HAP-1 (cell line): Measurements from ENCODE around the gene DKKL1.

Source experiments
- DNase-seq, 2 experiments: peaks; one replicate each; pipeline ENCODE4 v3.0.0-alpha.2; 2016 to 2020; ENCODE audit warnings: low spot score in 2 of 2
- H3K27me3 ChIP-seq: fragments of 250-450 bp; sonication (Bioruptor Pico); 2 replicates; pipeline ENCODE4 v1.5.1; 2020; ENCODE audit warnings: low read depth, mild to moderate bottlenecking, moderate library complexity
- H3K36me3 ChIP-seq: fragments of 250-450 bp; sonication (Bioruptor Pico); replicated peaks from 2 replicates; pipeline ENCODE4 v1.5.1; 2020; ENCODE audit warnings: mild to moderate bottlenecking
- H3K4me1 ChIP-seq: fragments of 250-450 bp; sonication (Bioruptor Pico); 2 replicates; pipeline ENCODE4 v1.5.1; 2020; ENCODE audit warnings: mild to moderate bottlenecking
- H3K4me3 ChIP-seq: fragments of 250-450 bp; sonication (Bioruptor Pico); 2 replicates; pipeline ENCODE4 v1.5.1; 2020; ENCODE audit warnings: mild to moderate bottlenecking, moderate library complexity
- H3K9me3 ChIP-seq: fragments of 250-450 bp; sonication (Bioruptor Pico); 2 replicates; pipeline ENCODE4 v1.5.1; 2020; ENCODE audit warnings: mild to moderate bottlenecking, moderate library complexity
- in situ Hi-C: fragments of 300-500 bp; cut with MboI; formaldehyde crosslinking; loops from 3 replicates; pipeline ENCODE4 v1.14.3; 2020; ENCODE audit warnings: low sequenced_read_pairs, inconsistent platforms, mixed read lengths

The DKKL1 gene

GRCh38 chr19:49342291-49342721 lies 21.4 kb upstream of the DKKL1 start:
- H3K4me3 ChIP-seq: no peak overlapping the region
- no peaks in the 10 kb centered on the region for H3K9me3 ChIP-seq
- 0 out of 2 replicates have a peak, but pooled peaks cover 2% of the 10 kb centered on the region for H3K4me1 ChIP-seq
- peaks cover 38% of the 10 kb centered on the region for H3K36me3 ChIP-seq
- in situ Hi-C loops: no loop called here
- no peak for DNase-seq
- no peaks in the 10 kb centered on the region for H3K27me3 ChIP-seq

DNA sequence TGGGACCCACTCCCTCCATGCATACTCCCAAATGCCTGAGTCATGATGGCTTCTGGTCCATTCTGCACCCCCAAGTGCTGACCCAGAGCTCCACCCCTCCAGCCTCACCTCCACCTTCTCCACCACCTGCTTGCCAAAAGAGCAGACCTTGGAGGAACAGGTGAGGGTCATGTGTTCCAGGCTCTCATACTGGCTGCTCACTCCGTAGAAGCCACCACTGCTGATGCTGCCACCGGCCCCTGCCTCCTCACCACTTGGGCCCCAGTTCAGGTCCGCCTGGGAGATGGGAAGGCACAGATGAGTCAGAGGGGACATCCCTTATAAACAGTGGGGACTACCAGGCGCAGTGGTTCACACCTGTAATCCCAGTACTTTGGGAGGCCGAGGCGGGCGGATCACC lies 20.6 kb upstream of the DKKL1 start:
- no peaks in the 10 kb centered on the region for H3K9me3 ChIP-seq
- in situ Hi-C loops: no loop called here
- 0 out of 2 replicates have a peak, but pooled peaks cover 2% of the 10 kb centered on the region for H3K4me1 ChIP-seq
- peaks cover 46% of the 10 kb centered on the region for H3K36me3 ChIP-seq
- DNase-seq: no peak
- H3K4me3 ChIP-seq: no peak overlapping the region
- no peaks in the 10 kb centered on the region for H3K27me3 ChIP-seq

DNA sequence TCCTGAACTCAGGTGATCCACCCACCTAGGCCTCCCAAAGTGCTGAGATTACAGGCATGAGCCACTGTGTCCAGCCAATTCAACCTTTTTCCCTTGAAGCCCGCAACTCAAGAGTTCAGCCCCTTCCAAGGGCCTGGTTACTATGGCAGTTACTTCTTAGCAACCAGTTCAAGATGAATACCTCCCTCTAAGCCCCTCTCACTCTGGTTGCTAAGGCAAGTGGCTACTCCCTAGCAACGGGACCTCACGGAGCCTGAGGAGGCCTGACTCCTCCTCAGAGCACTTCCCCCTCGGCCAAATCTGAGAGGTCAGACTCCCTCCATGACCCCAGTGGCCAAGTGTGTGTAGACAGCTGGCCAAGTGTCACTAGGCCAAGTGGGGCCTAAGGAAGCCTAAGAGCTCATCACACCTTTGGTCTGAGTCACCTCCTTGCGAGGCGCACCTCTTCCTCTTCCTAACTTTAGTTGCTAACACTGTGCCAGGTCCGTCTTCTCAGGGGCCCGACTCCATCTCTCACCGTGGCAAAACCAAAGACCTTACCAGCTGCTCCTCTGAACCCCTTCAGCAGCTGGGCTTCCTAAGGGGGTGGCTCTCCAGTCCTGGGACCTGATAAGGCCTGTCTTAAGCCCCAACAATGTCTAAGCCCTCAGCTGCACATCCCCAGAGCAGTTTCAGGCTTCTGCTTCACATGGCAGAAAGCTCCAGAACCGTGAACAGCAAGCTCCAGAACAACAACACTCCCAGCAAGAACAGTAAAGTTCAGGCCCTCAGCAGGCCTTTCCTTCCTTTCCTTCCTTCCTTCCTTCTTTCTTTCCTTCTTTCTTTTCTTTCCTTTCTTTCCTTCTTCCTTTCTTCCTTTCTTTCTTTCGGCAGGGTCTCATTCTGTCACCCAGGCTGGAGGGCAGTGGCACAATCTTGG lies 18.9 kb upstream of the DKKL1 start:
- Histone ChIP-seq H3K27me3 (no peaks in the 10 kb centered on the region), H3K36me3 (peaks cover 58% of the 10 kb centered on the region), H3K9me3 (no peaks in the 10 kb centered on the region), H3K4me1 (0 out of 2 replicates have a peak, but pooled peaks cover 2% of the 10 kb centered on the region), H3K4me3 (no peak overlapping the region)
- in situ Hi-C loops: no loop called here
- no peak for DNase-seq

DNA sequence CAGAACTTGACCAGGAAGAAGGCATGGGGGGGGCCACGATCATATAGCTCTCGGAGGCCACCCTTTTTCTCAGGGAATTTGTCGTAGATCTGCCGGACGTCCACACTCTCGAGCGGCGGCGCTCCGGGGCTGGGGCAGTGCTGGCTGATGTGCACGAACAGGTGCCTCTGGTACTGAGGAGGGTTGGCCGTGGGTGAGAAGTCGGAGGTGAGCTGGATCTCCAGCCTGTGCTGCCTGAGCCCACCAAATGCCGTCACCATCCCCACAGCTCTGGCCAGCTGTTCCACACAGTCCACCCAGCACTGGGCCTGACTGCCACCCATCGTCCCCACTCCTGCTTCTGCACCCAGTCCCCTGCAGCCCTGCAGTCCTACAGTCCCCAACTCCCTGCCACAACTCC lies 16.5 kb upstream of the DKKL1 start:
- in situ Hi-C loops: no loop called here
- no peaks in the 10 kb centered on the region for H3K4me1 ChIP-seq
- no peaks in the 10 kb centered on the region for H3K27me3 ChIP-seq
- H3K9me3 ChIP-seq: no peaks in the 10 kb centered on the region
- peaks cover 67% of the 10 kb centered on the region for H3K36me3 ChIP-seq
- no peak overlapping the region for H3K4me3 ChIP-seq
- no peak for DNase-seq

- in situ Hi-C loops: no loop called here
- no peak overlapping the region for H3K4me3 ChIP-seq
- H3K4me1 ChIP-seq: no peaks in the 10 kb centered on the region
- peak; percentile 58 to 63 for DNase-seq
- peaks cover 64% of the 10 kb centered on the region for H3K36me3 ChIP-seq
- no peaks in the 10 kb centered on the region for H3K27me3 ChIP-seq
- H3K9me3 ChIP-seq: no peaks in the 10 kb centered on the region
These were observed 15.8 kb upstream of the DKKL1 start for GRCh38 chr19:49347835-49348234.

DNA sequence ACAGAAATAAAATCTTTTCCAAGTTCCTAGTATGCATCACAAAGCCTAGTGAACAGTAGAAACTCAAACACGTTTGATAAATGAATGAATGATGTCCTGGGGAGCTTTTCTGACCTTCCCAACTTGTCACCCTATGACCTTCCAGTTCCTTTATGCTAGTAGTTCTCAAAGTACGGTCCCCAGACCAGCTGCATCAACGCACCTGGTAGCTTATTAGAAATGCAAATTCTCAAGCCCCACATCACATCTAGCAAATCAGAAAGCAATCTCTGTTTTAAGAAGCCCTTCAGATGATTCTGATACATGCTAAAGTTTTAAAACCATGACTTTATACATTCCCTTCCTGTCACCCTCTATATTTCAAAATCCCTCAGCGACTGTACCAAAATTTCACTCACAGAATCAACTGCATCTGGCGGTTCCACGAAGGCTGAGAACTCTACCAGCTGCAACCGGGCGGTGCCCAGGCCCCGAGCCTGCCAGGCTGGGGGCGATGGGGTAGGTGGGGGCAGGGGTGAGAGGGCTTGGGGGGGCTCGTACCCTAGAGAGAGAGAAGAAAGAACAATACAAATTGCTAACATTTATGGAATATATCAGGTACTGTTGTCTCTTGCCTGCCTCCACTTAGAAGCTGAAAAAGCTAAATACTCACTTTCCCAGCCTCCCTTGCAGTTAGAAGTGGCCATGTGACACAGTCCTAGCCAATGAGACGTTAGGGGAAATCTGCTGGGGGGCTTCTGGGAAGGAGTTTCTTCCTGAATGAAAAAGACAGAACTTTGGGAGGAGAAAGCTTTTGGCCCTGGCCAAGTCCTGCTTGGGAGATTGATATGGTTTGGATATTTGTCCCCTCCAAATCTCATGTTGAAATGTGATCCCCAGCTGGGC lies 15.1 kb upstream of the DKKL1 start:
- H3K4me1 ChIP-seq: no peaks in the 10 kb centered on the region
- in situ Hi-C loops: no loop called here
- no peaks in the 10 kb centered on the region for H3K27me3 ChIP-seq
- H3K9me3 ChIP-seq: no peaks in the 10 kb centered on the region
- no peak overlapping the region for H3K4me3 ChIP-seq
- peaks cover 64% of the 10 kb centered on the region for H3K36me3 ChIP-seq
- no peak for DNase-seq

GRCh38 chr19:49349567-49349966 lies 14.1 kb upstream of the DKKL1 start:
- peaks cover 61% of the 10 kb centered on the region for H3K36me3 ChIP-seq

GRCh38 chr19:49355909-49356353 lies 7.7 kb upstream of the DKKL1 start:
- H3K27me3 ChIP-seq: no peaks in the 10 kb centered on the region
- in situ Hi-C loops: no loop called here

More at GRCh38 chr19:49349567-49349966, 14.1 kb upstream of the DKKL1 start:
- no peaks in the 10 kb centered on the region for H3K27me3 ChIP-seq
- in situ Hi-C loops: no loop called here
- no peaks in the 10 kb centered on the region for H3K4me1 ChIP-seq
- H3K4me3 ChIP-seq: no peak overlapping the region
- H3K9me3 ChIP-seq: no peaks in the 10 kb centered on the region
- DNase-seq: no peak

GRCh38 chr19:49356382-49356781 lies 7.3 kb upstream of the DKKL1 start:
- Histone ChIP-seq H3K4me3 (no peak overlapping the region), H3K4me1 (no peaks in the 10 kb centered on the region), H3K27me3 (no peaks in the 10 kb centered on the region), H3K36me3 (peaks cover 17% of the 10 kb centered on the region), H3K9me3 (no peaks in the 10 kb centered on the region)
- in situ Hi-C loops: no loop called here
- no peak for DNase-seq

More at GRCh38 chr19:49355909-49356353, 7.7 kb upstream of the DKKL1 start:
- peaks cover 22% of the 10 kb centered on the region for H3K36me3 ChIP-seq
- H3K4me1 ChIP-seq: no peaks in the 10 kb centered on the region
- no peaks in the 10 kb centered on the region for H3K9me3 ChIP-seq
- no peak overlapping the region for H3K4me3 ChIP-seq
- DNase-seq: no peak

GRCh38 chr19:49357186-49357585 lies 6.5 kb upstream of the DKKL1 start:
- Histone ChIP-seq H3K4me3 (no peak overlapping the region), H3K36me3 (peaks cover 14% of the 10 kb centered on the region), H3K9me3 (no peaks in the 10 kb centered on the region), H3K27me3 (no peaks in the 10 kb centered on the region), H3K4me1 (no peaks in the 10 kb centered on the region)
- in situ Hi-C loops: no loop called here
- no peak for DNase-seq

- no peak overlapping the region for H3K4me3 ChIP-seq
- peaks cover 11% of the 10 kb centered on the region for H3K36me3 ChIP-seq
- no peak for DNase-seq
- in situ Hi-C loops: no loop called here
- no peaks in the 10 kb centered on the region for H3K9me3 ChIP-seq
- H3K27me3 ChIP-seq: no peaks in the 10 kb centered on the region
- peaks cover 10% of the 10 kb centered on the region for H3K4me1 ChIP-seq
These were observed 3.5 kb upstream of the DKKL1 start for GRCh38 chr19:49359851-49360820.

DNA sequence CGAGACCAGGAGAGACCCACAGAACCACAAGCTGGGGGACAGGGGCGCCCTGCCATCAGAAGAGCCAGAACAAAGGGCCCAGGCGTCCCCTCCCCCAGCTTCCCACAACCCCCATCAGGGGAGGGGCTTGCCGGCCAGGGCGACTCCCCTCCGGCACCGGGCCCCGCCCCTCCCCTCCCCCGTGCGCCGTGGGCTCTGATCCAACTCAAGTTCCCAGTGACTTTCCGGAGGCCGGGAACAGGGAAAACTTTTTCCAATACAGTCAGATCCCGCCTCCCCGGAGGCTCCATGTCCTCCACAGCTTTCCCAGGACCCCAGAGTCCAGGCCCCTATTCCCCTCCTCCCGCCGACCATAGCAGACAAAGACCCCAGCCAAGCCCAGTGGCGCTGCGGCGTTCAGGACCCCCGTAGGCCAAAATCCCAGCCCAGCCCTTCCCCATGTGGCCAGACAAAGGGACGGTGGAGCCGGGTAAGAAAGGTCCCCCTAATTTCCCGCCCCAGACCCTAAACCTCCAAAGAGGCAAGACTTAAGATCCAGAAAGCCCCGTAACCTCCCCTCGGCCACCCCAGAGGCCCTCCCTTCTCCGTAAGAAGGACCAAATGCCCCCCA lies 2.1 kb upstream of the DKKL1 start:
- H3K36me3 ChIP-seq: peaks cover 11% of the 10 kb centered on the region
- no peaks in the 10 kb centered on the region for H3K27me3 ChIP-seq
- H3K9me3 ChIP-seq: no peaks in the 10 kb centered on the region
- H3K4me3 ChIP-seq: peak overlapping the region; percentile 60
- peaks cover 10% of the 10 kb centered on the region for H3K4me1 ChIP-seq
- DNase-seq: peak; percentile 67 to 87
- in situ Hi-C loops: no loop called here
